GM18526 (cell line): ENCODE measurements around the gene MRPL1.

ENCODE experiments used
- POLR2A ChIP-seq: IDR thresholded peaks from 3 replicates; pipeline ENCODE4 v1.6.1; 2011; ENCODE audit not compliant: insufficient read length; ENCODE audit errors: extremely low read depth

Gene MRPL1

DNA sequence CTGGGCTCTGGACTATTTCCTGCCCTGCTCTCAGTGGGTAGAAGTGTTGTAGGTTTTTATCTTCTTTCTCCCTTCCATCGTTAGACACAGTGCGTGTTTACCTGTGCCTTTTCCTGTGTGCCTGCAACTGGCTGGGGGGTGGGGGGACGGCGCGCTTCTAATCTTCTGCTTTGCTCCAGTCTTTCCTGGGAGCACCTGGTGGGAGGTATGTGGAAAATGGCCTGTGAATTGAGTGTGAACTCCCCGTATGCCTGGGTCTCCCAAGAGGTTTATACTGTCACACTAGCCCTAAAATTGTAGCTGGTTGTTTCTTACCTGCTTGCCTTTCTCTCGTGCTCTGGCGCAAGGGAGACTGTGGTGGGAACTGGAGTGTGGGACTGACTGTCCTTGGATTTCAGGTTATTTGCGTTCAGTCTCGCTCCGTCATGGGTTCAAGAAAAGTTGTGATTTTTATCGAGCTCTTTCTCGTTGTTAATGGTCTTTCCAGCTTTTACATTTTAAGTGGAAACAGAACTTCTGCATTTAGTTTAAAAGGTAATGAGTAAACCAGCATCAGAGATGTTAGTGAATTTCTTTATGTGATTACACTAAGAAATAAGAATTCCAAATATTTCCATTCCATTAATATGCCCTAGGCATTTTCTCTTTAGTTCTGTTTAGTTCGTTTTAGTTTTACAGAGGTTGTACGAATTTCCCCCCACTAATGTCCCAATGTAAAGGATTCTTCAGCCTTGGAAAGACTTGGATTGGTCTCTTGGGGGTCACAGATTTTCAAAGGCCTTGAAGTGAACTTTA, 15.3 kb downstream of the MRPL1 start:
- no peak for TF ChIP-seq POLR2A

DNA sequence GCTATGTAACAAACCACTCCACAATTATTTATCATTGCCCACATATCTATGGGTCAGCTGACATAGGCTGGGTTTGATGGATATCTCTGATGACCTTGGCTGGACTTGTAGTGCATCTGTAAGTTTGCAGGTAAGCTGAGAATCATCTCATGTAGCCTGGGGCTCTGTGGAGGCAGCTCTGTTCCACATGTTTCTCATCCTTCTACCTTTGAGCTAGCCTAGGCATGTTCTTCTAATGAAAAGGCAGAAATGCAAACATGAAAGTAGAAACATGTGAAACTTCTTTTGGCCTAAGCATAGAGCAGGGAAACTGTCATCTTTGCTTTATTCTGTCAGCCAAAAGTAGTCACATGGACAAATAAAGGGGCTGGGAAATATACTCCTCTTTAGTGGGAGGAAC, 18.2 kb downstream of the MRPL1 start:
- TF ChIP-seq POLR2A, result no peak

DNA sequence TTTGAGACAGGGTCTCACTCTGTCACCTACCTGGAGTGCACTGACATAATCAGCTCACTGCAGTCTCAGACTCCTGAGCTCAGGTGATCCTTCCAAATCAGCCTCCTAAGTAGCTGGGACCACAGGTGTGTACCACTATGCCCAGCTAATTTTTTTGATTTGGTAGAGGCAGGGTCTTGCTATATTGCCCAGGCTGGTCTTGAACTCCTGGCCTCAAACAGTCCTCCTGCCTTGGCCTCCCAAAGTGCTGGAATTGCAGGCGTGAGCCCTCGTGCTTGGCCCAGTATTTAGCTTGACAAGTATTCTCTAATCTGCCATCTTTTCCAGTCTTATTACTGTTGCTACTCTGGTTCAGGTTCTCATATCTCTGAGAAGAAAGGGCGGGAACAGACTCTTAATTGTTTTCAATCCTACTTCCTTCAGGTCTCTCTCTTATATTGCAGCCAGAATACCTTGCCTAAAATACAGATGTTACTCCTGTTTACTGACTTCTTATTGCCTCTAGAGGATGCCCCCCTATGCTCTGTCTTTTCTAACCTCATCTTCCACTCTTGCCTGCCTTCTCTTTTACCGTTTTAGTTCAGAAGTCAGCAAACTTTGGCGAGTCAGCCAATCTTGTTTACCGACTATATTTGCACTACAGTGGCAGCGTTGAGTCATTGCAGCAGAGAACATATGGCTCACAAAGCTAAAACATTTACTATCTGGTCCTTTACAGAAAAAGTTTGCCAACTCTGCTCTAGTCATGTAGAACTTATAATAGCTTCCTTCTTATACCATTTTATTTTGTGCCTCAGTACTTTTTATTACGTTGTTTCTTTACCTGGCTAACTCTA, 19.0 kb downstream of the MRPL1 start:
- TF ChIP-seq POLR2A, result no peak

DNA sequence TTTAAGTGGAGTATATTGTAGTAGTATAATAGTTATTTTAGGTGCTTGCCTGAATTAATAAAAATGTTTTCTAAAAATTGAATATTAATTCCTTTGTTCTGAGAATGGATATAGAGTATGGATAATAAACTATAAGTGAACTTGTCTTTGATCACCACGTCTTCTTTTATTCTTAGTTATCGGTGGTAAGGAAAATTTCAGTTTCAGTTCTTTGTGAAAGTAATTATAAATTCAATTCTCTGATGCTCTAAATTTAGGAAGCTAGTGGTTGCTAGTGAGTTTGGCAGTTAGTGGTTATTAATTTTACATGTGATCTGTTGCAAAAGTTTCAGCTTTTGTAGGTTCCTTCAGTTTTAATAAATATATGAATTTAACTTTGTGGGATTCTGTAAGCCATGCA, 30.8 kb downstream of the MRPL1 start:
- no peak for TF ChIP-seq POLR2A

DNA sequence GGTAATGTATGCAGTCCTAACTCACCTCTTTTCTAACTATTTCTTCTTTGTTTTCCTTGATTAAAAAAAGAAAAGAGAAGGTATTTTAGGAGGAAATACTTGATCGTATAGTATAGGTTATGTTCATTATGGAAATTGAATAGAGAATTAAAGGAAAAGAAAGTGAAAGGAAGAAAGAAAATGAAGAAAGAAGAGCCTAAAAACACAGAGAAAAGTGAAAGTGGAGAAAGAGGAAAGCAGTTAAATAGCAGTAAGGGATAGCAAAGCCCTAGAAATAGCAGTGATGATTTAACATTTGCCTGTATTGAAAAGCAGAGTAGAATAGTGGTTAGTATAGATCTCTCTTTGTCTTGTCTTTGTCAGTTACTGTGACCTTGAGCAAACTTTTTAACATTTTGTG, 37.0 kb downstream of the MRPL1 start:
- TF ChIP-seq POLR2A, result no peak

DNA sequence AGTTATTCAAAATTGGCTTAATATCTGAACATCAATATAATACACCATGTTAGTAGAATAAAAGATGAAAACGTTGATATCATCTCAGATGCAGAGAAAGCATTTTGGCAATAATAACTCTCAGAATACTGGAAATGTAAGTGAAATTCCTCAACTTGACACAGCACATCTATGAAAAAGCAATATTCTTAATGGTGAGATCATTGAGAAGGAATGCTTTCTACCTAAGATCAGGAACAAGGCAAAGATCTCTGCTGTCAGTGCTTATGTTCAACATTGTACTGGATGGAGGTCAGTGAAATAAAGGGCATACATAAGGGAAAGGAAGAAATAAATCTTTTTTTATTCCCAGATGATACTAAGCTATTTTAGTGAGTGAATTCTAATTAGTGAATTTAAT, 40.6 kb downstream of the MRPL1 start:
- TF ChIP-seq POLR2A, result no peak

DNA sequence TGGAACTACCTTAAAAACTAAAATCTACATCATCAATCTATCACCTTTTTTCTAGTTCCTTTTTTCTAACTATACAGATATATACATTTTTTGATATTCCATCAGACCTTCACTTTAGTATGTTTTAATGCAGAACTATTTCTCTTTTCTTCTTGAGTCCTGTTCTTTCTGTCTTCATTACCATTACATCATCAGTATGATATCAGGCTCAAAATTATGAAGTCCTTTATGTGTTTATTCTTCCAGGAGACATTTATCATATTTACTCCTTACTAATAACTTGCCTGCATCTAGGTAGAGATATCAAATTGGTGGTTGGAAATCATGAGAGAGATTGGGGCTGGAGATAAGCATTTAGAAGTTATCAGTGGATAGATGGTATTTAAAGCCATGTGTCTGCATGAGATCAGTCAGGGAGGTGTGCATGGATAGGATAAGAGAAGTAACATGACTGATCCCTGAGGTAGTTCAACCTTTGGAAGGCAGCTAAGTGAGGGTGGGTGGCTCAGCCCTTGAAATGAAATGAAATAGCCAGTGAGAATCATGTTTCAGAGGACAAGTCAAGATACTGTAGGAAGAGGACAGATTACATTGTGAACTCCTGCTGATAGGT, 43.1 kb downstream of the MRPL1 start:
- TF ChIP-seq POLR2A, result no peak

DNA sequence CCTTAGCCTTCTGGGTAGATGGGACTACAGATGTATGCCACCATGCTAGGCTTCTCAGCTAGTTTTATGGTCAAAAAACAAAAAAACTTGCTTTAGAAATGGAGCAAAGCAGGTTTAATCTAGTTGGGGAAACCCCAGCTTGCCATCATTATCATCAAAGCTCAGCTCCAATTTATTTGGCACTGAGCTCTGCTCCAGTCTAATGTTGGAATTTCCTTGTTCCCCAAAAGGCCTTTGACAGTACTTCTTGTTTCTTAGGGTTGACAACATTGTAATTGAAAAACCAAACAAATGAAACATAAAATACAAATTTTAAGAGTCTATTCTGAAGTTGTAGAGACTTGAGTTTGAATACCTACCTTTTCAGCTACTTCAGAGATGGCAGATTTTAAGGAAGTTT, 48.0 kb downstream of the MRPL1 start:
- TF ChIP-seq POLR2A, result no peak

DNA sequence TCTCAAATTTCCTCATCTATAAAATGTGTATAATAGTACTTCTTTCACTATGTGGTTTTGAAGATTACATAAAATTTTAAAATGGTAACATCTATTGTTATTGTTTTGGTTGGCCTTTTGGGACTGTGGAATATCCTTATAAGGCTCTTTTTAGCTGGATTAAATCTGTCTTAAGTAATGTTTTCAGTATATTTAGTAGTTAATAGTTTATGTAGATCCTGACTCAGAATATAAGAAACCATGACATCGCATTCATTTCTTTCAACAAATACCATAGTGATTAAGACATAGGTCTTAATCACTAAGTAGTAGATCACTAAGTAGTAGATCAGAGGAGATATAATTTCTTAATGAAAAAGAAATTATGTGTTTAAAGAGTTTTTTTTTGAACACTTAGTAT, 48.5 kb downstream of the MRPL1 start:
- no peak for TF ChIP-seq POLR2A

DNA sequence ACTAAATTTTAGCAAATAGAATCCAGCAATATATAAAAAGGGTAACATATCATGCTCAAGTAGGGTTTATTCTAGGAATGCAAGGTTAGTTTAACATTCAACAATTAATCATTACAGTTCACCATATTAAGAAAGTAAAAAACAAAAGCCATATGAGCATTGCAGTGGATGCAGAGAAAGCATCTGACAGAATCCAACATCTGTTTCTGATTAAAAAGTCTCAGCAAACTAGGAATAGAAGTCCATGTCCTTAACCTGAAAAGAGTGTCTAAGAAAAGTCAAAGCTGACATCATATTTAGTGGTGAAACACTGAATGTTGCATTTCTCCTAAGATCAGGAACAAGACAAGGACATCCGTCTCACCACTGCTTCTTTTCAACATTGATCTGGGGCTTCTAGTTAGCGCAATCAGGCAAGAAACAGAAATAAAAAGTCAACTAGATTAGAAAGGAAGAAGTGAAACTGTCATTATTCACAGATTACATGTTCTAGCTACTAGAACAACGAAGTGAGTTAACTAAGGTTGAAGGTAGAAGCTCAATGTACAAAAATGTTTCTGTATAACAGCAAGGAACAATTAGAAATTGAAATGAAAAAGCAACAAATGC, 49.3 kb downstream of the MRPL1 start:
- TF ChIP-seq POLR2A, result no peak

DNA sequence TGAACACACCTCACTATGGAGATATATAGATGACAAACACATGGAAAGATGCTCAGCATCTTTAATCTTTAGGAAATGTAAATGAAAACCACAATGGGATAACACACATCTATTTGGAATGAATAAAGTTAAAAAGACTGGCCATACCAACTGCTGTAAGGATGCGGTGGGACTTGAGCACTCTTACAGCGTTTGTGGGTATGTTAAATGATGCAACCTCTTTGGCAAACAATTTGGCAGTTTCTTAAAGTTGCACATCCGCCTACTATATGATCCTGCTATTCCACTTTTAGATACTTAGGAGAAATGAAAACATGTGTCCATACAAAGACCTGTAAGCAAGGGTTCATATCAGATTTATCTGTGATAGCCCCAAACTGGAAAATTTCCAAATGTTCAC, 50.7 kb downstream of the MRPL1 start:
- TF ChIP-seq POLR2A, result no peak

DNA sequence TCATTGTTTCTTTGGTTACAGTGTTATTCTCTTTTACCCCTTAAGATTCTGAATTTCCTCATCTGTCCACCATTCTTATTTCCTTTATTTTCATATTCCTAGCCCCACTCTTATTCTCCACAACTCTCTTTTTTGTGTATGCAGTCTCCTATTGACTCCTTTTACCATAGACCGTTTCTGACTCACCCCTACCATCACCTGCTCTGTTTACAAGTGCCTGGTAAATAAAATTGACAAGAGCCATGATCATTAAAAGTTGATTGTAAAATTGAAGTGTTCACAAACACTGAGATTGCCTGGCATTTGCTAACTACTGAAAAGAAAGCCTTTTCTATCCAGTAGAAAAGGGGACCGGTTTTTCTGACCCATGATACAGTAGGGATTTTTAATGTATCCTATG, 54.4 kb downstream of the MRPL1 start:
- no peak for TF ChIP-seq POLR2A

DNA sequence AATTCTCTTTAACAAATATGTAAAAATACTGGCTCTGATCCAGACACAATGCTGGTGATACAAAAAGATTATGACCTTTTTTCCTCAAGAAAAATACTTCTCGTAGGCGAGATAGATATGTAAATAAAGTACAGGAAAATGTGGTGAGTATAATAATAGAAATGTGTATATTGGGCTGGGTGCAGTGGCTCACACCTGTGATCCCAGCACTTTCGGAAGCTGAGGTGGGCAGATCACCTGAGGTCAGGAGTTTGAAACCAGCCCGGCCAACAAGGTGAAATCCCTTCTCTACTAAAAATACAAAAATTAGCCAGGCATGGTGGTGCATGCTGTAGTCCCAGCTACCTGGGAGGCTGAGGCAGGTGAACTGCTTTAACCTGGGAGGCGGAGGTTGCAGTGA, 55.0 kb downstream of the MRPL1 start:
- TF ChIP-seq POLR2A, result no peak

DNA sequence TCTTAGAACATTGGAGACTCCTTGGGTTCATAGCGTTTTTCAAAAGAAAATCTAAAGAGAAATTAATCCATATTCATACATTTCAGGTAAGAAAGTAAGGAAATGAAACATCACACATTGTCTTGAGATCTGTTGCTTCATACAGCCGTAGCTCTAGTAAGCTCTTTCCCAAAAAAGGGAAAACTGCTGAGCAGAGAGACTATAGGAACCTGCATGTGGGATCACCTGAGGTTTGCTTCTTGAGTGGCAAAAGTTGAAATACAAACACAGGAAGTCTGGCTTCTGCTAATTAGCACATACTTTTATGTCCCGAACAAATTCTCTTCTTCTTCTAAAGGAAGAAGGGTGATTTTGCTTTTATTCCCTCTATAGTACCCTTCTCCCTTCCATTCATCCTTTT, 57.7 kb downstream of the MRPL1 start:
- TF ChIP-seq POLR2A, result no peak

DNA sequence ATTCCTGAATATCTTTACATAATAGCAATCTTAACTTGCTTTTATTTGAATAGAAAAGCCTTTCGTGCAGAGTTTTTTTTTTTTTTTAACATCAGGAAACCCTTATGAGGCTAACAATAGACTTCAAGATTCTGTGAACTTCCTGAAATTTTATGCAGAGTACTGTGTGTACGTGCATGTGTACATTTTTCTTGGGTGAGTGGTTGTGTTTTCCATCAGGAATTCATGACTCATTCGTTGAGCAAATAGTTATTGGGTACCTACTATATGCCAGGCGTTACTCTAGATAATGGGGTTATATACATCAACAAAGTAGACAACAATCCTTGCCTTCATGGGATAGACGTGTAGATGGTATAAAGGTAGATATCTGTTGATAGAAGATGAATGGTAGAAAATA, 59.1 kb downstream of the MRPL1 start:
- TF ChIP-seq POLR2A, result no peak
